GM12878 (cell line): ENCODE results near the gene NES. TPM values are rescaled to one million over a fixed set of nuclear protein-coding genes. Genes with fewer than 3 reads are reported as not detected.

Experiments used
- ESRRA ChIP-seq: IDR thresholded peaks from 2 replicates; pipeline ENCODE4 v1.6.1; 2012; ENCODE audit warnings: mild to moderate bottlenecking, low read length, improper control_type of control experiment
- FOS ChIP-seq: IDR thresholded peaks from 3 replicates; pipeline ENCODE4 v1.6.1; 2011; ENCODE audit warnings: borderline replicate concordance; ENCODE audit not compliant: insufficient read length; ENCODE audit errors: extremely low read depth
- HDAC6 ChIP-seq: fragments of 200-600 bp; sonication (generic); IDR thresholded peaks from one replicate; pipeline ENCODE4 v1.8.0; 2017; ENCODE audit warnings: antibody characterized with exemption; ENCODE audit not compliant: unreplicated experiment
- NRF1 ChIP-seq: conservative IDR thresholded peaks from 2 replicates; pipeline ENCODE4 v1.6.1; 2011; ENCODE audit warnings: mild to moderate bottlenecking, low read depth, low read length, improper control_type of control experiment
- SMAD5 ChIP-seq: IDR thresholded peaks from 2 replicates; pipeline ENCODE4 v1.6.1; 2016; ENCODE audit warnings: antibody characterized with exemption, low read depth
- STAT3 ChIP-seq: IDR thresholded peaks from 2 replicates; pipeline ENCODE4 v1.6.1; 2011; ENCODE audit warnings: low read depth, low read length, improper control_type of control experiment
- TCF7 ChIP-seq: IDR thresholded peaks from 2 replicates; pipeline ENCODE4 v1.6.1; 2014; ENCODE audit warnings: antibody characterized with exemption, borderline replicate concordance
- WRNIP1 ChIP-seq: IDR thresholded peaks from 2 replicates; pipeline ENCODE4 v1.6.1; 2011; ENCODE audit warnings: low read depth, low read length, improper control_type of control experiment, borderline replicate concordance
- polyA plus RNA-seq, 11 experiments: library from polyadenylated mRNA; depleted of rRNA in 4 of 11; unstranded in 6 of 11; stranded (reverse) in 5 of 11; fragments of >200 nt; fragmentation: Nextera tagmentation in 4 of 11; fragmentation: Illumina TruSeq in 1 of 11; extraction: Ambion mirVana in 4 of 11; extraction: Trizol in 1 of 11; gene quantifications; 1 replicate in 1 of 11; 2 replicates in 10 of 11; pipeline versions ENCODE4 v1.2.1 to v1.2.3, GENCODE V29; 2011 to 2016; ENCODE audit warnings: inconsistent platforms in 2 of 11, missing spikeins in 2 of 11, low read depth in 1 of 11
- total RNA-seq, 4 experiments: library from RNA; depleted of rRNA in 3 of 4; stranded (reverse); fragments of >200 nt in 3 of 4; fragmentation: Illumina TruSeq in 1 of 4; extraction: Trizol in 1 of 4; gene quantifications; 2 replicates each; pipeline versions ENCODE4 v1.2.1 to v1.2.3, GENCODE V29; 2013 to 2021
- TF ChIP-seq, protein P1 (sequence below): fragments of 450-650 bp; conservative IDR thresholded peaks from 2 replicates; pipeline ENCODE4 v1.6.1; 2017; ENCODE audit warnings: mild to moderate bottlenecking, moderate library complexity
- TF ChIP-seq, protein P2 (sequence below): fragments of 150-350 bp; IDR thresholded peaks from 2 replicates; pipeline ENCODE4 v1.6.1; 2014; ENCODE audit warnings: mild to moderate bottlenecking, low read depth, low read length
- TF ChIP-seq, protein P3 (sequence below): IDR thresholded peaks from 2 replicates; pipeline ENCODE4 v1.6.1; 2011; ENCODE audit warnings: low read depth, mild to moderate bottlenecking, low read length, moderate library complexity, borderline replicate concordance; ENCODE audit errors: extremely low read depth

Gene NES
- total and polyA plus RNA-seq, 10 of the 15 experiments (the other 5 are each of a cell fraction or from before 2014, with no cell fraction given), result under 0.01 to 0.15 (median 0.02) TPM; not detected in 4

DNA sequence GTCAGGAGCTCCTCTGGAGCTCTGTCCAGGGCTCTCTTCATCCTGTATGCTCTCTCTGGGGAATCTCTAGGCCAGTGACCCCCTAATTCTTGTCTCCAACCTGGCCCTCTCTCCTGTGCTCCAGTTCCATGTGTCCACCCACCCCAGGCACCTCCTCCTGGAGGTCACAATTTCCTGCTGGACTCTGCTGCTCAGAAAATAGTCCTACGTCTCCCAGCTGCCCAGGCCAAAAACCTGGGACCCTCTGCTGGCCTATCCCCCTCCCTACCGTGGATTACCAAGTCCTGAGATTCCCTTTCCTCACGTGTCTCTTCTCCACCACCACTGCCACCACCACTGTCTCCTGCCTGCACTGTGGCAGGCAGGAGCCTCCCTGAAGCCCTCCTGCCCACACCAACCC is 11.7 kb downstream of the NES start (continued):
- no peak for TF ChIP-seq TCF7
- TF ChIP-seq, protein P1, sequence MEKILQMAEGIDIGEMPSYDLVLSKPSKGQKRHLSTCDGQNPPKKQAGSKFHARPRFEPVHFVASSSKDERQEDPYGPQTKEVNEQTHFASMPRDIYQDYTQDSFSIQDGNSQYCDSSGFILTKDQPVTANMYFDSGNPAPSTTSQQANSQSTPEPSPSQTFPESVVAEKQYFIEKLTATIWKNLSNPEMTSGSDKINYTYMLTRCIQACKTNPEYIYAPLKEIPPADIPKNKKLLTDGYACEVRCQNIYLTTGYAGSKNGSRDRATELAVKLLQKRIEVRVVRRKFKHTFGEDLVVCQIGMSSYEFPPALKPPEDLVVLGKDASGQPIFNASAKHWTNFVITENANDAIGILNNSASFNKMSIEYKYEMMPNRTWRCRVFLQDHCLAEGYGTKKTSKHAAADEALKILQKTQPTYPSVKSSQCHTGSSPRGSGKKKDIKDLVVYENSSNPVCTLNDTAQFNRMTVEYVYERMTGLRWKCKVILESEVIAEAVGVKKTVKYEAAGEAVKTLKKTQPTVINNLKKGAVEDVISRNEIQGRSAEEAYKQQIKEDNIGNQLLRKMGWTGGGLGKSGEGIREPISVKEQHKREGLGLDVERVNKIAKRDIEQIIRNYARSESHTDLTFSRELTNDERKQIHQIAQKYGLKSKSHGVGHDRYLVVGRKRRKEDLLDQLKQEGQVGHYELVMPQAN, result no peak
- no peak for TF ChIP-seq HDAC6
- no peak for TF ChIP-seq NRF1
- TF ChIP-seq, protein P2, sequence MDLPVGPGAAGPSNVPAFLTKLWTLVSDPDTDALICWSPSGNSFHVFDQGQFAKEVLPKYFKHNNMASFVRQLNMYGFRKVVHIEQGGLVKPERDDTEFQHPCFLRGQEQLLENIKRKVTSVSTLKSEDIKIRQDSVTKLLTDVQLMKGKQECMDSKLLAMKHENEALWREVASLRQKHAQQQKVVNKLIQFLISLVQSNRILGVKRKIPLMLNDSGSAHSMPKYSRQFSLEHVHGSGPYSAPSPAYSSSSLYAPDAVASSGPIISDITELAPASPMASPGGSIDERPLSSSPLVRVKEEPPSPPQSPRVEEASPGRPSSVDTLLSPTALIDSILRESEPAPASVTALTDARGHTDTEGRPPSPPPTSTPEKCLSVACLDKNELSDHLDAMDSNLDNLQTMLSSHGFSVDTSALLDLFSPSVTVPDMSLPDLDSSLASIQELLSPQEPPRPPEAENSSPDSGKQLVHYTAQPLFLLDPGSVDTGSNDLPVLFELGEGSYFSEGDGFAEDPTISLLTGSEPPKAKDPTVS, result no peak
- TF ChIP-seq FOS, result no peak
- TF ChIP-seq, protein P3, sequence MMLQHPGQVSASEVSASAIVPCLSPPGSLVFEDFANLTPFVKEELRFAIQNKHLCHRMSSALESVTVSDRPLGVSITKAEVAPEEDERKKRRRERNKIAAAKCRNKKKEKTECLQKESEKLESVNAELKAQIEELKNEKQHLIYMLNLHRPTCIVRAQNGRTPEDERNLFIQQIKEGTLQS, result no peak
- TF ChIP-seq ESRRA, result no peak
- TF ChIP-seq WRNIP1, result no peak
- TF ChIP-seq STAT3, result no peak
- TF ChIP-seq SMAD5, result no peak
